ENCODE measurements around the gene PDLIM1. TPM values are rescaled to one million over a fixed set of nuclear protein-coding genes. Genes with fewer than 3 reads are reported as not detected.

The PDLIM1 gene
- total and polyA plus RNA-seq, 2 of the 8 experiments (the other 6 are each of a cell fraction or from before 2014, with no cell fraction given): 169 to 245 TPM

DNA sequence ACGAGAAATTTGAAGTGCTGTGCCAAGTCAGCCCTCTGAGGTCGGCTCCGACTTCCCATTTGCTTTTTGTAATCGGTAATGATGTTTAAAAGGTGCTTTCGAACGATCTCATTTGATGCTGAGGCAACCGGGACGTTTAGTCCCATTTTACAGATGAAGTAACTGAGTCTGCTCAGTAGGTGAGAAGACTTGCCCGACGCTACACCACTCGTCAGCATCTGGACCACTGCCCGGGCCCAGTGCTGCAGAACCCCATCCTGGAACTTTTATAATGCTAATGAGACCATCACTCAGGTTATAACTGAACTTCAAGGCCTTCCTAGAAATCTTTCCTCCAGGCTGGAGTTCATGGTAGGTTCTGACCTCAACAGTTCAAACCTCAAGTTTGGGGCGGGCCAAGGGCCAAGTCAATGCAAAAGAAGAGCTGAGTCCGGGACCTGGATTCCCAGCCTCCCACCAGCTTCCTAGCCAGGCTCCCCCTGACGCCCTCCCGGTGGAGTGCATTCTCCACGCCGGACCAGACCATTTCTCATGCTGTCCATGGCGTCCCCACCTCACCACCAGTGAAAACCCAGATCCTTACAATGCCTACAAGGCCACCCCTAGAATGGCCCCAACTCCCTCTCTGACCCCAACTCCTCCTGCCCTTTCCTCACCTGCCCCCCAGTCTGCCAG is 699 bp upstream of the PDLIM1 start:
- H2BK120ac ChIP-seq (replicated peaks; ENCODE audit: low read depth, low read length): no peak overlapping the region
- FAIRE-seq (no peak), DNase-seq (ENCODE audit: low read depth in 1 of 2, low spot score in 2 of 2) (no peak)
- H4K91ac ChIP-seq (replicated peaks; ENCODE audit: insufficient read length, low read length): peak overlapping the region; percentile 29
- WGBS, 2 experiments (ENCODE audit: extremely low coverage in 1 of 2, insufficient coverage in 1 of 2, insufficient read length in 1 of 2, insufficient replicate concordance in 2 of 2, low coverage in 1 of 2, low lambda C conversion rate in 2 of 2, missing lambda C conversion rate in 1 of 2): 59% methylated on average over 19 of the region's 19 CpGs; no CpG with 5 or more reads in 1 of the 2 experiments
- peak overlapping the region; percentile 74 for H2BK20ac ChIP-seq (ENCODE audit: low read length)
- peak overlapping the region; percentile 29 to 93 (median 52); a peak in 7 of 8 replicates for H3K4me3 ChIP-seq (ENCODE audit: extremely low read depth in 1 of 4, insufficient read depth in 2 of 4, low read depth in 3 of 4, low read length in 4 of 4)
- no peak overlapping the region for H2BK5ac ChIP-seq (ENCODE audit: low read depth, low read length)
- H3K27me3 ChIP-seq (replicated peaks in 1 of 4; ENCODE audit: control insufficient read depth in 3 of 4, extremely low read depth in 1 of 4, insufficient read depth in 3 of 4, low read length in 3 of 4): peaks cover 2 to 26% (median 22%) of the 10 kb centered on the region in 4 experiments
- H3K9ac ChIP-seq (replicated peaks in 1 of 4; ENCODE audit: extremely low read depth in 1 of 4, low read depth in 3 of 4, low read length in 3 of 4): no peak overlapping the region; a peak in 1 of 7 replicates
- peak overlapping the region; percentile 72; the same call in 1 of the 2 replicates for H2BK12ac ChIP-seq (ENCODE audit: low read depth, low read length)
- no peak overlapping the region for H2AFZ ChIP-seq (ENCODE audit: low read length)
- no peak overlapping the region; the same call in 1 of the 2 replicates for H3K18ac ChIP-seq (ENCODE audit: extremely low read depth, low read length)
- H3K4ac ChIP-seq (replicated peaks; ENCODE audit: insufficient read length, low read depth, low read length): no peak overlapping the region
- H3K79me2 ChIP-seq (ENCODE audit: control insufficient read depth in 1 of 2, insufficient read depth in 2 of 2, low read length in 2 of 2): peaks cover 26 to 37% of the 10 kb centered on the region in 2 experiments
- H3K36me3 ChIP-seq (ENCODE audit: control insufficient read depth in 2 of 4, insufficient read depth in 4 of 4, low read length in 3 of 4): peaks cover 0 to 3% (median 0%) of the 10 kb centered on the region in 4 experiments; a peak in 1 of 8 replicates
- H3K14ac ChIP-seq (ENCODE audit: insufficient read length): no peak overlapping the region
- peak overlapping the region; percentile 31; the same call in 1 of the 2 replicates for H2BK15ac ChIP-seq (ENCODE audit: low read length)
- no peaks in the 10 kb centered on the region for H3K9me3 ChIP-seq (ENCODE audit: insufficient read depth in 2 of 2, low read depth in 1 of 2, low read length in 1 of 2)
- H4K5ac ChIP-seq (ENCODE audit: insufficient read length, low read depth, low read length): no peak overlapping the region
- H3K4me2 ChIP-seq (ENCODE audit: insufficient read depth in 1 of 2, low read depth in 2 of 2, low read length in 2 of 2): peak overlapping the region; percentile 68 to 98
- ChIA-PET POLR2A (ENCODE audit: partially characterized antibody) (interaction anchor here (1.0 kb wide), 2 partner anchors 13 to 61 kb away, joined by 3 read pairs; no protein-coding TSS in a partner anchor), CTCF (ENCODE audit: partially characterized antibody) (interaction anchor here (0.9 to 1.8 kb wide), 4 partner anchors 11 to 48 kb away, joined by 3 read pairs; no protein-coding TSS in a partner anchor)
- no peak overlapping the region for H3K27ac ChIP-seq (ENCODE audit: low read depth, low read length)
- no peak overlapping the region for H3K23ac ChIP-seq (ENCODE audit: insufficient read length)
- peak overlapping the region; percentile 58; the same call in 1 of the 2 replicates for H2AK5ac ChIP-seq (ENCODE audit: low read depth, low read length)
- H3K56ac ChIP-seq (replicated peaks; ENCODE audit: insufficient read length, low read depth, low read length): no peak overlapping the region
- H3K79me1 ChIP-seq (ENCODE audit: low read depth, low read length): peaks cover 9% of the 10 kb centered on the region
- H4K20me1 ChIP-seq (replicated peaks in 1 of 2; ENCODE audit: control insufficient read depth in 1 of 2, insufficient read depth in 2 of 2, low read length in 2 of 2): peaks cover 0 to 3% of the 10 kb centered on the region in 2 experiments
- peaks cover 12 to 15% (median 14%) of the 10 kb centered on the region in 4 experiments for H3K4me1 ChIP-seq (replicated peaks in 1 of 4; ENCODE audit: control insufficient read depth in 3 of 4, insufficient read depth in 4 of 4, low read length in 3 of 4)
- peak overlapping the region; percentile 85 for H4K8ac ChIP-seq (ENCODE audit: extremely low read depth, insufficient read depth, low read length)
- H3K23me2 ChIP-seq (ENCODE audit: low read depth, low read length): peaks cover 3% of the 10 kb centered on the region; the same call in 1 of the 2 replicates
- no peak for TF ChIP-seq EGR1 (IDR thresholded peaks at IDR 0.05; ENCODE audit: borderline replicate concordance, low read depth, low read length)
- TF ChIP-seq HDAC2 (IDR thresholded peaks at IDR 0.05; ENCODE audit: borderline replicate concordance in 1 of 2, low read depth in 2 of 2, low read length in 2 of 2): peak in 1 of 2 experiments; percentile 97; a peak in 2 of 4 replicates
- TF ChIP-seq SP4 (IDR thresholded peaks at IDR 0.05; ENCODE audit: low read length): peak; percentile 73; the same call in 1 of the 2 replicates
- peak; percentile 100 for TF ChIP-seq KDM1A (IDR thresholded peaks at IDR 0.05; ENCODE audit: borderline replicate concordance, low read length)

Data from H1 (cell line).